AG04449 (cell line): ENCODE data around the gene IMMP2L.

ENCODE experiments used
- CTCF ChIA-PET: fragments of 350-600 bp; formaldehyde crosslinking; extraction: SDS; loops from one replicate; lab custom pipeline; 2021; ENCODE audit warnings: antibody characterized with exemption; lab: Yijun Ruan, JAX
- POLR2A ChIA-PET: fragments of 400-600, 350-600 bp; formaldehyde crosslinking; extraction: SDS; loops from one replicate; lab custom pipeline; 2020; ENCODE audit warnings: antibody characterized with exemption, inconsistent platforms; lab: Yijun Ruan, JAX
- DNase-seq: peaks from one replicate; pipeline ENCODE4 v3.0.0-alpha.2; 2010; ENCODE audit warnings: low read depth, low spot score
- H3K4me3 ChIP-seq: 2 replicates; pipeline ENCODE4 v1.5.1; 2011; ENCODE audit warnings: low read depth, mild to moderate bottlenecking, control low read depth, low read length
- CTCF ChIP-seq: IDR thresholded peaks from one replicate; pipeline ENCODE4 v1.5.1; 2011; ENCODE audit warnings: mild to moderate bottlenecking, moderate library complexity, low read length, control low read depth, inconsistent platforms; ENCODE audit not compliant: insufficient read depth; ENCODE audit errors: missing control alignments

The IMMP2L gene

GRCh38 chr7:111172564-111173257 lies 389.6 kb downstream of the IMMP2L start:
- TF ChIP-seq CTCF, result no peak
- ChIA-PET CTCF (interaction anchor here (1.1 to 1.3 kb wide), 2 partner anchors 24 to 558 kb away, joined by 3 to 4 read pairs; no protein-coding TSS in a partner anchor), POLR2A (interaction anchor here (0.5 kb wide), 1 partner anchor 94 kb away, joined by 3 read pairs; no protein-coding TSS in a partner anchor)

GRCh38 chr7:111168182-111168581 lies 394.1 kb downstream of the IMMP2L start:
- ChIA-PET CTCF (no interaction called here), POLR2A (no interaction called here)
- no peak for TF ChIP-seq CTCF
- no peak for DNase-seq
- H3K4me3 ChIP-seq, result no peak overlapping the region

More at GRCh38 chr7:111172564-111173257, 389.6 kb downstream of the IMMP2L start:
- no peak for DNase-seq
- H3K4me3 ChIP-seq, result no peak overlapping the region

GRCh38 chr7:111164442-111164841 lies 397.9 kb downstream of the IMMP2L start:
- CTCF ChIA-PET, result no interaction called here
- no peak for TF ChIP-seq CTCF
- DNase-seq, result no peak

GRCh38 chr7:111162692-111163091 lies 399.6 kb downstream of the IMMP2L start:
- no peak for DNase-seq
- ChIA-PET CTCF (no interaction called here), POLR2A (no interaction called here)
- no peak for TF ChIP-seq CTCF
- H3K4me3 ChIP-seq, result no peak overlapping the region

More at GRCh38 chr7:111164442-111164841, 397.9 kb downstream of the IMMP2L start:
- H3K4me3 ChIP-seq, result no peak overlapping the region
- POLR2A ChIA-PET, result no interaction called here

- ChIA-PET POLR2A (no interaction called here), CTCF (no interaction called here)
- no peak overlapping the region for H3K4me3 ChIP-seq
- TF ChIP-seq CTCF, result no peak
- no peak for DNase-seq
Measured at GRCh38 chr7:111160297-111160696, 402.0 kb downstream of the IMMP2L start.

- H3K4me3 ChIP-seq, result no peak overlapping the region
- DNase-seq, result no peak
- ChIA-PET CTCF (no interaction called here), POLR2A (no interaction called here)
- TF ChIP-seq CTCF, result no peak
Measured at GRCh38 chr7:111159426-111159825, 402.9 kb downstream of the IMMP2L start.
